Measurements from ENCODE around the gene ADK.

Gene ADK

GRCh38 chr10:74394416-74394969 is 243.5 kb downstream of the ADK start:
- H3K27me3 ChIP-seq (replicated peaks; ENCODE audit: control insufficient read depth, insufficient read depth, low read length) = no peaks in the 10 kb centered on the region
- no peaks in the 10 kb centered on the region for H3K36me3 ChIP-seq (ENCODE audit: control insufficient read depth, insufficient read depth, low read length, severe bottlenecking)
- no peak overlapping the region for H3K4me3 ChIP-seq (ENCODE audit: low read length)
- peak; percentile 59 for DNase-seq (ENCODE audit: low read depth)
- peaks cover 10% of the 10 kb centered on the region for H3K4me1 ChIP-seq (ENCODE audit: control insufficient read depth, insufficient read depth, low read length)
- H3K9me3 ChIP-seq (ENCODE audit: control insufficient read depth, low read length) = no peaks in the 10 kb centered on the region
- H3K9ac ChIP-seq (ENCODE audit: low read length) = no peak overlapping the region

GRCh38 chr10:74400186-74400585 is 249.2 kb downstream of the ADK start:
- no peak for DNase-seq (ENCODE audit: low read depth)
- Histone ChIP-seq H3K27me3 (replicated peaks; ENCODE audit: control insufficient read depth, insufficient read depth, low read length) (no peaks in the 10 kb centered on the region), H3K9ac (ENCODE audit: low read length) (no peak overlapping the region), H3K9me3 (ENCODE audit: control insufficient read depth, low read length) (peaks cover 3% of the 10 kb centered on the region), H3K4me3 (ENCODE audit: low read length) (no peak overlapping the region), H3K4me1 (ENCODE audit: control insufficient read depth, insufficient read depth, low read length) (no peaks in the 10 kb centered on the region), H3K36me3 (ENCODE audit: control insufficient read depth, insufficient read depth, low read length, severe bottlenecking) (no peaks in the 10 kb centered on the region)

DNA sequence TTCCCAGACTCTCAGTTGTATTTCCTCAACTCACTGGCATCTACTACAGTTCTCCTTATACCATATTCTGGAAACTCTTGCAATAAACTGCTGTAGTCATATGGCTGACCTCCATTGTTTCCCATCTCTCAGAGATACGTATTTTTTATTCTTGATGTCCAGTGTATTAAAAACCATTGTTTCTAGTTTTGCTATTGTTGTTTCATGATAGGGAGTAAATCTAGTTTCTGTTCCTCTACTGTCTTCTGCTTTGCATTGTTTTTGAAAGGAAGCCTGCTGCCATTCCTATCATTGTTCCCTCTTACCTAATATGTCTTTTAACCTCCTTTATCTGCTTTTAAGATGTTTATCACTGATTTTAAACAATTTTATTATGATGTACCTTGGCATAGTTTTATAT is 255.0 kb downstream of the ADK start:
- Histone ChIP-seq H3K9ac (ENCODE audit: low read length) (no peak overlapping the region), H3K36me3 (ENCODE audit: control insufficient read depth, insufficient read depth, low read length, severe bottlenecking) (no peaks in the 10 kb centered on the region), H3K9me3 (ENCODE audit: control insufficient read depth, low read length) (peaks cover 3% of the 10 kb centered on the region), H3K4me3 (ENCODE audit: low read length) (no peak overlapping the region), H3K27me3 (replicated peaks; ENCODE audit: control insufficient read depth, insufficient read depth, low read length) (no peaks in the 10 kb centered on the region), H3K4me1 (ENCODE audit: control insufficient read depth, insufficient read depth, low read length) (no peaks in the 10 kb centered on the region)
- no peak for DNase-seq (ENCODE audit: low read depth)

DNA sequence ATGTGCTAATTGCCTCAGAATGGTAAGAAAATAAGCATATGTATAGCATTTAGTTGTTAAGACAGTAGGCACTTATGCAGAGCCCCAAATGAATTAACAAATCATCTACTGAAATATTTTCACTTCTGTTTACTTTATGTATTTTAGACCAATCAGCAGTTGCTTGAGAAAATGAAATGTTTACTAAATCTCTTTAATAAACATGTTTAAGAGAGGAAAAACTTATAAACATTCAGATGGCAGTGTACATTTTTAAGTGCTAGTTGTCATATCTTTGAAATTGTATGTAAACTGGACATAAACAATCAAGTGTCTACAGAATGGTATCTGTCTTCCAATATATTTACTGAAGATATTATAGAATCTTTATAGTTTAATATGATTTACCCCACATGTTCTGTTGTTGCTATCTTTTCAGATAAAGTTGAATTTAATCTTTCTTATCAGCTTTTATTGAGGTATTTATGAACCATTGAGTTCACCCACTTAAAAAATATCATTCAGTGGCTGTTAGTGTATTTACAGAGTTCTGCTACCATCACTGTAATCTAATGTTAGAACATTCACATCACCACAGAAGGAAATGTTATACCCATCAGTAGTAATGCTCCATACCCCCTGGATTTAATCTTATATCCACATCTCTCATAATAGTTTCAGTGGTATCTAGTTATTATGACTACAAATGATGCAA is 264.3 kb downstream of the ADK start:
- H3K9me3 ChIP-seq (ENCODE audit: control insufficient read depth, low read length) = no peaks in the 10 kb centered on the region
- H3K4me3 ChIP-seq (ENCODE audit: low read length) = no peak overlapping the region
- H3K9ac ChIP-seq (ENCODE audit: low read length) = no peak overlapping the region
- no peaks in the 10 kb centered on the region for H3K4me1 ChIP-seq (ENCODE audit: control insufficient read depth, insufficient read depth, low read length)
- peaks cover 16% of the 10 kb centered on the region for H3K36me3 ChIP-seq (ENCODE audit: control insufficient read depth, insufficient read depth, low read length, severe bottlenecking)
- H3K27me3 ChIP-seq (replicated peaks; ENCODE audit: control insufficient read depth, insufficient read depth, low read length) = no peaks in the 10 kb centered on the region
- no peak for DNase-seq (ENCODE audit: low read depth)

DNA sequence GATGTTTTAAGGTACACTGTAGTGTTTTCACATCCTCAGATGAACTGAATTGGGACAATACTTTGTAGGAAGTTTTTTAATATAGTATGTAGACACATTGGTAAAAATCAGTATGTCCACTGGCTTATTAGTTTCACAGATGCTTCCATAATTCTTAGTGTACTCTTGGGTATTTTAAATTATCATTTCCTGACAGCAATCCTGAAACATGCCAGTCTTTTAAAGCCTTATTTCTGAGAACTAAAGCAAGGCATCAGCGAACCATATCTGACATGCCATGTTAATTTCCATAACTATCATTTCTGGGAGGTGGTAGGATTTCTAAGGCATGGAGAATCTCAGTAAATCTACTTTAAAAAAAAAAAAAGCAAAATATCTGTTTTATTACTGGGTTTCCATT is 266.4 kb downstream of the ADK start:
- no peak overlapping the region for H3K4me3 ChIP-seq (ENCODE audit: low read length)
- peaks cover 5% of the 10 kb centered on the region for H3K36me3 ChIP-seq (ENCODE audit: control insufficient read depth, insufficient read depth, low read length, severe bottlenecking)
- no peak for DNase-seq (ENCODE audit: low read depth)
- H3K4me1 ChIP-seq (ENCODE audit: control insufficient read depth, insufficient read depth, low read length) = no peaks in the 10 kb centered on the region
- no peaks in the 10 kb centered on the region for H3K9me3 ChIP-seq (ENCODE audit: control insufficient read depth, low read length)
- no peak overlapping the region for H3K9ac ChIP-seq (ENCODE audit: low read length)
- no peaks in the 10 kb centered on the region for H3K27me3 ChIP-seq (replicated peaks; ENCODE audit: control insufficient read depth, insufficient read depth, low read length)

DNA sequence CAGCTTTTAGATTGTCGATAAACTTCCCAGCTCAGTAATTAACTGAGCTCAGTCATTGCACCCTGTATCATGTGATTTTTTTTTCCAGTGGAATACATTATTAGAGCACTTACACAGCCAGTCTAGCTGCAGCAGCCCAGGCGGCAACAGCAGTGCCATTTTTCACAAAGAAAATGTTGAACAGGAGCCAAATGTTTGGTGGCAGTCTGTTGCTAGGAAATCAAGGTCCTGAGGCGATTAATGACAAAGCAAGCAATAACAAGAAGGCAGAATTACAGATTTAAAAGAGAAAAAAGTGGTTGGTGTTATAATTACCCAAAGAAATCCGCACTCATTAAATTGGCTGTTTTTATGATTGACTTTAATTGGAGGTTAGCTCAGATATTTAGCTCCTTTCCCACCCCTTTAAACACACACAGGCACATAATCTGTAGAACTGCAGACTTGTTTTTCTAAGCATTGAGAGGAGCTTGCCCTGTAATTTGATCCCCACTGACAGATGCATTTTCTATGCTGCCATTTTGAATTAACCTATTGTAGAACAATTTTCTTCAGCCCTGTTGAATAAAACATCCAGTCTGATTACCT is 267.4 kb downstream of the ADK start:
- Histone ChIP-seq H3K4me1 (ENCODE audit: control insufficient read depth, insufficient read depth, low read length) (no peaks in the 10 kb centered on the region), H3K27me3 (replicated peaks; ENCODE audit: control insufficient read depth, insufficient read depth, low read length) (no peaks in the 10 kb centered on the region), H3K4me3 (ENCODE audit: low read length) (no peak overlapping the region), H3K9ac (ENCODE audit: low read length) (no peak overlapping the region), H3K9me3 (ENCODE audit: control insufficient read depth, low read length) (no peaks in the 10 kb centered on the region), H3K36me3 (ENCODE audit: control insufficient read depth, insufficient read depth, low read length, severe bottlenecking) (peaks cover under 1% of the 10 kb centered on the region)
- peak; percentile 10 for DNase-seq (ENCODE audit: low read depth)

- peak; percentile 44 for DNase-seq (ENCODE audit: low read depth)
- Histone ChIP-seq H3K4me3 (ENCODE audit: low read length) (no peak overlapping the region), H3K27me3 (replicated peaks; ENCODE audit: control insufficient read depth, insufficient read depth, low read length) (no peaks in the 10 kb centered on the region), H3K9me3 (ENCODE audit: control insufficient read depth, low read length) (peaks cover under 1% of the 10 kb centered on the region), H3K36me3 (ENCODE audit: control insufficient read depth, insufficient read depth, low read length, severe bottlenecking) (no peaks in the 10 kb centered on the region), H3K4me1 (ENCODE audit: control insufficient read depth, insufficient read depth, low read length) (no peaks in the 10 kb centered on the region), H3K9ac (ENCODE audit: low read length) (no peak overlapping the region)
Observed at GRCh38 chr10:74419491-74419951, 268.5 kb downstream of the ADK start.

DNA sequence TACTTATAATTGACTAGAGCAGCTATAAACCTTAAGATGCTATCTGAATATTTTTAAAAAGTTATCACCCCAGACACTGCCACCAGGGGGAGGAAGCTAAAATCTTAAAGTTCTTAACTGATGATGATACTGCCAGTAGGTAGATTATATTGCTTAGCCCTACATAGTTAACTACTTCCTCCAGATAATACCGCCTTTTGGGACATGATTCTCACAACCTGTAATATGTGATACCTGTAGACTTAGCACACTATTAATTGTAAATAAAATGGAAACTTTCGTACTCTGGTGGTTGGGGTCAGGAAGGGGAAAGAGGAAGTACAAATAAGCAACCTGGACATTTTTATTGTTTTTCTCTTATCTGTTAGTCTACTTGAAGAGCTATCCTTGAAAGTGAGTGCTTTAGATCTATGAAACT is 268.9 kb downstream of the ADK start:
- Histone ChIP-seq H3K36me3 (ENCODE audit: control insufficient read depth, insufficient read depth, low read length, severe bottlenecking) (peaks cover 2% of the 10 kb centered on the region), H3K4me3 (ENCODE audit: low read length) (no peak overlapping the region), H3K9me3 (ENCODE audit: control insufficient read depth, low read length) (peaks cover 5% of the 10 kb centered on the region), H3K27me3 (replicated peaks; ENCODE audit: control insufficient read depth, insufficient read depth, low read length) (no peaks in the 10 kb centered on the region), H3K9ac (ENCODE audit: low read length) (no peak overlapping the region), H3K4me1 (ENCODE audit: control insufficient read depth, insufficient read depth, low read length) (no peaks in the 10 kb centered on the region)
- peak; percentile 50 for DNase-seq (ENCODE audit: low read depth)

DNA sequence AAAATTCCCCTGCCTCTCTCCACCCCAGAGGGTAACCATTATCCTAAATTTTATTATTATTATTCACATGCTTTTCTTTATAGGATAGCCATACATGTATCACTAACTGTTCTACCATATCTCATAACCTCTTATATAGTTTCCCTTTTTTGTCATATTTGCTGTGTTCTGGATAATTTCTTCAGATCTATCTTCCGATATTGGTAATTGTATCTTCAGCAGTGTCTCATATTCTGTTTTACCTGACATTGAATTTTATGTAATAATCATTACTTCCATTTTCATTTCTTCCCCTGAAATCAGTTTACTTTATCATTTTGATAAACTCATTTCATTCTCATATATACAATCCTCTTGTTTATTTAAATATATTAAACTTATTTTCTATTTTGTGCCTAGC is 273.5 kb downstream of the ADK start:
- peaks cover 5% of the 10 kb centered on the region for H3K9me3 ChIP-seq (ENCODE audit: control insufficient read depth, low read length)
- peaks cover 4% of the 10 kb centered on the region for H3K36me3 ChIP-seq (ENCODE audit: control insufficient read depth, insufficient read depth, low read length, severe bottlenecking)
- H3K4me1 ChIP-seq (ENCODE audit: control insufficient read depth, insufficient read depth, low read length) = no peaks in the 10 kb centered on the region
- DNase-seq (ENCODE audit: low read depth) = no peak
- H3K4me3 ChIP-seq (ENCODE audit: low read length) = no peak overlapping the region
- no peaks in the 10 kb centered on the region for H3K27me3 ChIP-seq (replicated peaks; ENCODE audit: control insufficient read depth, insufficient read depth, low read length)
- H3K9ac ChIP-seq (ENCODE audit: low read length) = no peak overlapping the region

GRCh38 chr10:74425456-74426001 is 274.5 kb downstream of the ADK start:
- DNase-seq (ENCODE audit: low read depth) = no peak
- no peaks in the 10 kb centered on the region for H3K27me3 ChIP-seq (replicated peaks; ENCODE audit: control insufficient read depth, insufficient read depth, low read length)
- peaks cover 4% of the 10 kb centered on the region for H3K36me3 ChIP-seq (ENCODE audit: control insufficient read depth, insufficient read depth, low read length, severe bottlenecking)
- no peaks in the 10 kb centered on the region for H3K4me1 ChIP-seq (ENCODE audit: control insufficient read depth, insufficient read depth, low read length)
- no peak overlapping the region for H3K4me3 ChIP-seq (ENCODE audit: low read length)
- peaks cover 5% of the 10 kb centered on the region for H3K9me3 ChIP-seq (ENCODE audit: control insufficient read depth, low read length)
- no peak overlapping the region for H3K9ac ChIP-seq (ENCODE audit: low read length)

GRCh38 chr10:74431816-74432215 is 280.8 kb downstream of the ADK start:
- no peak for DNase-seq (ENCODE audit: low read depth)
- Histone ChIP-seq H3K4me1 (ENCODE audit: control insufficient read depth, insufficient read depth, low read length) (peaks cover 20% of the 10 kb centered on the region), H3K9me3 (ENCODE audit: control insufficient read depth, low read length) (no peaks in the 10 kb centered on the region), H3K36me3 (ENCODE audit: control insufficient read depth, insufficient read depth, low read length, severe bottlenecking) (no peaks in the 10 kb centered on the region), H3K9ac (ENCODE audit: low read length) (no peak overlapping the region), H3K4me3 (ENCODE audit: low read length) (no peak overlapping the region), H3K27me3 (replicated peaks; ENCODE audit: control insufficient read depth, insufficient read depth, low read length) (no peaks in the 10 kb centered on the region)

Measured in adipocyte (in vitro differentiated cells).